GM12892 (cell line): ENCODE measurements around the gene GLUL.
"Not testable (repeated sequence)": the region's sequence is repeated elsewhere in the genome, so short reads cannot be mapped to it uniquely, and the experiment has no call there.

Experiments used
- DNase-seq: peaks from one replicate; pipeline ENCODE4 v3.0.0; 2011; ENCODE audit not compliant: insufficient read length
- FAIRE-seq: peaks from 2 replicates; lab custom pipeline; 2011; peaks lifted over from hg19 to GRCh38; lab: Jason Lieb, UNC
- POLR2A ChIP-seq: IDR thresholded peaks from 2 replicates; pipeline ENCODE4 v1.6.1; 2011; ENCODE audit warnings: low read depth, low read length, control low read depth
- POLR2AphosphoS5 ChIP-seq: IDR thresholded peaks from 2 replicates; pipeline ENCODE4 v1.6.1; 2011; ENCODE audit warnings: low read depth, low read length, control low read depth
- TAF1 ChIP-seq: IDR thresholded peaks from 2 replicates; pipeline ENCODE4 v1.6.1; 2011; ENCODE audit warnings: low read depth, mild to moderate bottlenecking, control low read depth, low read length, borderline replicate concordance

Gene GLUL

GRCh38 chr1:182381962-182382819, 9.4 kb downstream of the GLUL start:
- DNase-seq: no peak
- TF ChIP-seq POLR2AphosphoS5 (peak; percentile 61; the same call in 1 of the 2 replicates), TAF1 (no peak)
- peak; percentile 14 for FAIRE-seq

- TF ChIP-seq POLR2A (no peak), TAF1 (no peak), POLR2AphosphoS5 (no peak)
- DNase-seq: no peak
- FAIRE-seq: no peak
These were observed 11.4 kb downstream of the GLUL start for GRCh38 chr1:182380199-182380598.

GRCh38 chr1:182379781-182380180, 11.8 kb downstream of the GLUL start:
- DNase-seq, FAIRE-seq: not testable (repeated sequence)

GRCh38 chr1:182376936-182377574, 14.5 kb downstream of the GLUL start:
- TF ChIP-seq TAF1 (no peak), POLR2A (no peak), POLR2AphosphoS5 (no peak)
- DNase-seq (no peak), FAIRE-seq (no peak)

- TF ChIP-seq POLR2A (no peak), POLR2AphosphoS5 (no peak)
- FAIRE-seq (no peak), DNase-seq (no peak)
These were observed 17.3 kb downstream of the GLUL start for GRCh38 chr1:182374101-182374834.

- no peak for TF ChIP-seq TAF1
- TF ChIP-seq POLR2AphosphoS5: no peak
- TF ChIP-seq POLR2A: no peak
- DNase-seq (no peak), FAIRE-seq (no peak)
These were observed 21.1 kb downstream of the GLUL start for GRCh38 chr1:182370532-182370931.

- TF ChIP-seq POLR2A: no peak
- no peak for TF ChIP-seq TAF1
- TF ChIP-seq POLR2AphosphoS5: no peak
- FAIRE-seq (peak; percentile 86), DNase-seq (no peak)
These were observed 22.7 kb downstream of the GLUL start for GRCh38 chr1:182368903-182369302.

- peak; percentile 67 for FAIRE-seq
- DNase-seq: no peak
- TF ChIP-seq POLR2AphosphoS5 (no peak), POLR2A (no peak), TAF1 (no peak)
These were observed 23.2 kb downstream of the GLUL start for GRCh38 chr1:182368358-182368757.

GRCh38 chr1:182367926-182368325, 23.7 kb downstream of the GLUL start:
- TF ChIP-seq POLR2AphosphoS5 (no peak), POLR2A (no peak), TAF1 (no peak)
- DNase-seq (no peak), FAIRE-seq (peak; percentile 48)

- no peak for TF ChIP-seq TAF1
- no peak for TF ChIP-seq POLR2A
- no peak for TF ChIP-seq POLR2AphosphoS5
- DNase-seq: no peak
- no peak for FAIRE-seq
These were observed 25.0 kb downstream of the GLUL start for GRCh38 chr1:182366596-182366995.

GRCh38 chr1:182359645-182360044, 31.9 kb downstream of the GLUL start:
- TF ChIP-seq POLR2A (no peak), POLR2AphosphoS5 (no peak), TAF1 (no peak)
- no peak for FAIRE-seq
- DNase-seq: no peak

- no peak for FAIRE-seq
- DNase-seq: no peak
- no peak for TF ChIP-seq POLR2A
- TF ChIP-seq POLR2AphosphoS5: no peak
- no peak for TF ChIP-seq TAF1
These were observed 33.7 kb downstream of the GLUL start for GRCh38 chr1:182357913-182358312.
